Activated naive CD4-positive, alpha-beta T cell treated with anti-CD3 and anti-CD28 coated beads, Interleukin-2, amount 10 ng/mL, durations not matched to agents 7 days and 5 days (primary cell): Measurements from ENCODE around the gene IFI6.
A peak's percentile ranks its signal among the peaks of the same experiment; 100 is the strongest.
"Not testable (repeated sequence)": the region's sequence is repeated elsewhere in the genome, so short reads cannot be mapped to it uniquely, and the experiment has no call there.

Source experiments
- CTCF ChIA-PET: fragments of 350-600 bp; sonication (Branson Sonifier 250); formaldehyde crosslinking; loops from one replicate; lab custom pipeline; 2021; ENCODE audit warnings: antibody characterized with exemption; lab: Charles Lee
- DNase-seq: peaks from one replicate; pipeline ENCODE4 v3.0.0-alpha.2; 2020
- H3K27ac Mint-ChIP-seq: one replicate; pipeline ENCODE4 v1.8.0; 2021; ENCODE audit warnings: mild to moderate bottlenecking, moderate library complexity, mixed read lengths
- H3K27me3 Mint-ChIP-seq: one replicate; pipeline ENCODE4 v1.8.0; 2021; ENCODE audit warnings: mild to moderate bottlenecking, mixed read lengths
- H3K36me3 Mint-ChIP-seq: one replicate; pipeline ENCODE4 v1.8.0; 2021; ENCODE audit warnings: mixed read lengths
- H3K4me1 Mint-ChIP-seq: one replicate; pipeline ENCODE4 v1.8.0; 2021; ENCODE audit warnings: mixed read lengths
- H3K4me3 Mint-ChIP-seq: one replicate; pipeline ENCODE4 v1.8.0; 2021; ENCODE audit warnings: mild to moderate bottlenecking, moderate library complexity, mixed read lengths
- H3K9me3 Mint-ChIP-seq: one replicate; pipeline ENCODE4 v1.8.0; 2021; ENCODE audit warnings: mixed read lengths

IFI6 gene

DNA sequence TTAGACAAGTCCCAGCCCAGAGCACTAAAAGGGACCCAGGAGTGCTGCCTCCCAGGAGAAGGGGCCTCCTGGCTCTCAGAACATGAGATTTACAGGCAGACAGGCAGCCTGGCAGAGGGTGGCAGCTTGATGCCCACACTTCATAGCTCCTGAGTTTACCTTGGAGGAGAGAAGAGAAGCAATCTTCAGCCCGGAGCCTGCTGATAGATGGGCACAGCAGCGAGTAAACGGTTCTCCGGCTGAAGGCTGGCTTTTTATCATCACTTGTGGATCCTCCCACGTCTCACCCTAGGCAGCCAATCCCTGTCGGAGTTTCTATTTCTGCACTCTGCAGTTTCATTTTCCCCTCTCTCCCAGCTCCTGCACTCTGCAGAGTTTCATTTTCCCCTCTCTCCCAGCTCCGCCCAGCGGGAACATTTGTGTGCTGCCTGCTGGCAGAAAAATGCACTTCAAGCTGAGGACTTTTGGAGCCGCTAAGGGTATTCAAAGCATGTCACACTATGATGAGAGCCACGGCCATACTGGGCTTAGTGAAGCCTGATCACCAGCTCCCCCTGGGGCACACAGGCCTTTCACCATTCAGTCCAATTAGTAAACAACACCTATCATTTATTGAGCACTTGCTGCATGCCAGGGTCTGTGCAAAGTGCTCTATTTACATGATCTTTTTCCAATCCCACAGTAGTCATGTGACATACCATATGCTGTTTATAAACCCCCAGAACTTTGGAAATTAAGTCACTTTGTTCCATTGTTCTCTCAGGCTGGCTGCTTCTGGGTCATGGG lies at the start of gene IFI6:
IFI6 (minus strand) TSS at position 229 of the 786 bp plus-strand sequence. CDS start 2,878 bp downstream, outside the sequence.
- CTCF ChIA-PET = interaction anchor here (0.7 to 4.1 kb wide), 10 partner anchors 8 to 214 kb away, joined by 3 to 41 read pairs (median 4); no protein-coding TSS in a partner anchor

GRCh38 chr1:27719286-27720251 lies 47.6 kb upstream of the IFI6 start:
- Mint-ChIP-seq H3K4me1 (peaks cover 2% of the 10 kb centered on the region), H3K27ac (no peak overlapping the region), H3K36me3 (peaks cover 2% of the 10 kb centered on the region), H3K9me3 (peaks cover 10% of the 10 kb centered on the region), H3K27me3 (peaks cover 47% of the 10 kb centered on the region), H3K4me3 (no peak overlapping the region)
- DNase-seq = no peak
- CTCF ChIA-PET = interaction anchor here (1.1 to 2.2 kb wide), 5 partner anchors 8 to 57 kb away, joined by 3 to 11 read pairs (median 5); partner anchors contain the start of gene IFI6

More for the DNA sequence above, at the start of gene IFI6:
- Mint-ChIP-seq H3K27me3 (no peaks in the 10 kb centered on the region), H3K4me3 (peak within 1 kb of the TSS; percentile 88), H3K9me3 (no peaks in the 10 kb centered on the region), H3K27ac (peak within 1 kb of the TSS; percentile 95), H3K4me1 (peaks cover 43% of the 10 kb centered on the region), H3K36me3 (peaks cover 4% of the 10 kb centered on the region)
- DNase-seq = peak; percentile 91

GRCh38 chr1:27716262-27716895 lies 44.4 kb upstream of the IFI6 start:
- CTCF ChIA-PET = interaction anchor here (0.7 kb wide), 1 partner anchor 100 kb away, joined by 4 read pairs; no protein-coding TSS in a partner anchor
- no peak overlapping the region for H3K4me3 Mint-ChIP-seq
- H3K36me3 Mint-ChIP-seq = peaks cover 2% of the 10 kb centered on the region
- H3K27ac Mint-ChIP-seq = no peak overlapping the region
- no peak for DNase-seq
- no peaks in the 10 kb centered on the region for H3K4me1 Mint-ChIP-seq
- peaks cover 10% of the 10 kb centered on the region for H3K9me3 Mint-ChIP-seq
- peaks cover 47% of the 10 kb centered on the region for H3K27me3 Mint-ChIP-seq

DNA sequence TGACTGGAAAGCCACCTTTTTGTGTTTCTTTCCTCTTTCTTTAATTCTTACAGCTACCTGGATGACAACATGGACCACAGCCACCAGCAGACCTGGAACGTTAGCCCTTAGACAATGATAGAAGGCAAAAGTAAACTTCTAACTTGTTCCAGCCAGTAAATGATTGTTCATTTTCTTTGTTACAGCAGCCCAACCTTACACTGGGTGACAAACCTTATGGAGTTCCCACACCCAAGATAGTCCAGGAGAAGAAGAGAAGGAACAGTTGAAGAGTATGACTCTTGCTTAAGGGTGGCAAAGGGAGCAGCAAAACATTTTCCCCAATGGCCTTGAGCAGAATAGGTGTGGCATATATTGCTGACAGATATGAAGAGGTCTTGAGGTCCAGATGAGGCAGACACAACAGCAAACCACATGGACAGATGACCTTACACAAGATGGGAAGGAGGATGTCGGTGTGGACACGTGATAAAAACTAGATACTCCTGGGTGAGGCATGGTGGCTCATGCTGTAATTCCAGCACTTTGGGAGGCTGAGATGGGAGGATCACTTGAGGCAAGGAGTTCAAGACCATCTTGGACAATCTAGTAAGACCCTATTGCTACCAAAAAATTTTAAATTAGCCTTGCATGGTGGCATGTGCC lies 42.0 kb upstream of the IFI6 start:
- H3K4me3 Mint-ChIP-seq = no peak overlapping the region
- no peak overlapping the region for H3K27ac Mint-ChIP-seq
- H3K4me1 Mint-ChIP-seq = no peaks in the 10 kb centered on the region
- peaks cover 2% of the 10 kb centered on the region for H3K36me3 Mint-ChIP-seq
- peaks cover 10% of the 10 kb centered on the region for H3K9me3 Mint-ChIP-seq
- DNase-seq = no peak
- CTCF ChIA-PET = no interaction called here
- H3K27me3 Mint-ChIP-seq = peaks cover 25% of the 10 kb centered on the region

- Mint-ChIP-seq H3K4me3 (no peak overlapping the region), H3K27ac (no peak overlapping the region), H3K4me1 (no peaks in the 10 kb centered on the region), H3K27me3 (peaks cover 23% of the 10 kb centered on the region), H3K9me3 (peaks cover 10% of the 10 kb centered on the region), H3K36me3 (peaks cover 2% of the 10 kb centered on the region)
- no peak for DNase-seq
- CTCF ChIA-PET = no interaction called here
Measured at GRCh38 chr1:27713139-27713725, 41.2 kb upstream of the IFI6 start.

DNA sequence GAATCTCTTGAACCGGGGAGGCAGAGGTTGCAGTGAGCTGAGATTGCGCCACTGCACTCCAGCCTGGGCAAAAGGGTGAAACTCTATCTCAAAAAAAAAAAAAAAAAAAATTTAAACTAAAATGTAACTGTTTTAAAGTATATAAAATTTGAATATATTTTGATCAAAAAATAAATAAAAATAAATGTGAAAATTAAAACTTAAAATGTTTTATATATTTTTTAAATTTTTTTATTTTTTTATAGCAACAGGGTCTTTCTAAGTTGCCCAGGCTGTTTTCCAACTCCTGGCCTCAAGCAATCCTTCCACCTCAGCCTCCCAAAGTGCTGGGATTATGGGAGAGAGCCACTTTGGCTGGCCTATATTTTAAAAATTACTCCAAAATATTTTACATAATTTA lies 38.6 kb upstream of the IFI6 start:
- DNase-seq = no peak
- CTCF ChIA-PET = interaction anchor here (1.8 kb wide), 1 partner anchor 10 kb away, joined by 6 read pairs; no protein-coding TSS in a partner anchor
- no peaks in the 10 kb centered on the region for H3K36me3 Mint-ChIP-seq
- H3K27ac Mint-ChIP-seq = no peak overlapping the region
- H3K4me3 Mint-ChIP-seq = no peak overlapping the region
- H3K27me3 Mint-ChIP-seq = peaks cover 22% of the 10 kb centered on the region
- H3K4me1 Mint-ChIP-seq = no peaks in the 10 kb centered on the region
- no peaks in the 10 kb centered on the region for H3K9me3 Mint-ChIP-seq

DNA sequence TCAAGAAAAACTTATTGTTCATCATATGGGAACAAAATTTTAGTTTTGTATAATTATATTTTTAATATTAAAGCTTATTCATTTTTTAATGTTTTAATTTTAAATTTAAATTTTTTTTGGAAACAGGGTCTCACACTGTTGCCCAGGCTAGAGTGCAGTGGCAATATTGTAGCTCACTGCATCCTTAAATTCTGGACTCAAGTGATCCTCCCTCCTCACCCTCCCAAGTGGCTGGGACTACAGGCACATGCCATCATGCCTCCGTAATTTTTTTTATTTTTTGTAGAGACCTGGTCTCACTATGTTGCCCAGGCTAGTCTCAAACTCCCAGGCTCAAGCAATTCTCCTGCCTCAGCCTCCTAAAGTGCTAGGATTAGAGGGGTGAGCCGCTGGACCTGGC lies 33.6 kb upstream of the IFI6 start:
- H3K27ac Mint-ChIP-seq = no peak overlapping the region

DNA sequence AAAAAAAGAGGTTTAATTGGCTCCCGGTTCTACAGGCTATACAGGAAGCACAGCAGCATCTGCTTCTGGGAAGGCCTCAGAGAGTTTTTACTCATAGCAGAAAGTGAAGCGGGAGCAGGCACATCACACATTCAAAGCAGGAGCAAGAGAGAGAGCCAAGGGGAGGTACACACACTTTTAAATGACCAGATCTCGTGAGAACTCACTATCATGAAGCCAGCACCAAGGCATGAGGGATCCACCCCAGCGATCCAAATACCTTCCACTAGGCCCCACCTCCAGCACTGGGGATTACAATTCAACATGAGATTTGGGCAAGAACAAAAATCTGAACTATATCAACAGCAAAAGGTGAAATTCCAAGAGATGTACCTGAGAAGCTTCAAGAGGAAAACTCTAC lies 33.0 kb upstream of the IFI6 start:
- CTCF ChIA-PET = no interaction called here
- DNase-seq = no peak
- Mint-ChIP-seq H3K9me3 (peaks cover 17% of the 10 kb centered on the region), H3K27me3 (peaks cover 36% of the 10 kb centered on the region), H3K4me3 (no peak overlapping the region), H3K4me1 (no peaks in the 10 kb centered on the region), H3K36me3 (peaks cover 3% of the 10 kb centered on the region), H3K27ac (no peak overlapping the region)

More for the DNA sequence above, 33.6 kb upstream of the IFI6 start:
- H3K9me3 Mint-ChIP-seq = peaks cover 17% of the 10 kb centered on the region
- H3K27me3 Mint-ChIP-seq = peaks cover 34% of the 10 kb centered on the region
- H3K4me1 Mint-ChIP-seq = no peaks in the 10 kb centered on the region
- CTCF ChIA-PET = no interaction called here
- no peak for DNase-seq
- H3K36me3 Mint-ChIP-seq = peaks cover 3% of the 10 kb centered on the region
- H3K4me3 Mint-ChIP-seq = no peak overlapping the region

DNA sequence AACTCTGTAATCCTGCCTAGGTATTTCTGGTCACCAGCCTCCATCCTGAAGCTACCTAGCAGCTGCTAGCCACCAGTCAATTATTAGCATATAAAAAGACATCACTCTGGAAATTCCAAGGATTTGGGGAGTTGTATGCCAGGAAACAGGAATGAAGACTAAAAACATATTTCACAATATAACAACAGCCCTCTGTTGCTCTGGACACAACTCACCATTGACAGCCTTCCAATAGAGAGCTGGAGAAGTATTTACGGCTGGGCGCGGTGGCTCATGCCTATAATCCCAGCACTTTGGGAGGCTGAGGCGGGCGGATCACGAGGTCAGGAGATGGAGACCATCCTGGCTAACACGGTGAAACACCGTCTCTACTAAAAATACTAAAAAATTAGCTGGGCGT lies 24.8 kb upstream of the IFI6 start:
- H3K36me3 Mint-ChIP-seq, H3K9me3 Mint-ChIP-seq, H3K27ac Mint-ChIP-seq, DNase-seq, H3K4me1 Mint-ChIP-seq, H3K4me3 Mint-ChIP-seq: not testable (repeated sequence)
- peaks cover 26% of the 10 kb centered on the region for H3K27me3 Mint-ChIP-seq
- CTCF ChIA-PET = interaction anchor here (1.0 to 1.6 kb wide), 2 partner anchors 22 to 88 kb away, joined by 3 read pairs; no protein-coding TSS in a partner anchor

GRCh38 chr1:27690183-27690582 lies 18.2 kb upstream of the IFI6 start:
- Mint-ChIP-seq H3K4me3 (no peak overlapping the region), H3K9me3 (peaks cover 2% of the 10 kb centered on the region), H3K27me3 (peaks cover 19% of the 10 kb centered on the region), H3K36me3 (no peaks in the 10 kb centered on the region), H3K4me1 (peaks cover 10% of the 10 kb centered on the region), H3K27ac (no peak overlapping the region)
- CTCF ChIA-PET = no interaction called here
- no peak for DNase-seq

DNA sequence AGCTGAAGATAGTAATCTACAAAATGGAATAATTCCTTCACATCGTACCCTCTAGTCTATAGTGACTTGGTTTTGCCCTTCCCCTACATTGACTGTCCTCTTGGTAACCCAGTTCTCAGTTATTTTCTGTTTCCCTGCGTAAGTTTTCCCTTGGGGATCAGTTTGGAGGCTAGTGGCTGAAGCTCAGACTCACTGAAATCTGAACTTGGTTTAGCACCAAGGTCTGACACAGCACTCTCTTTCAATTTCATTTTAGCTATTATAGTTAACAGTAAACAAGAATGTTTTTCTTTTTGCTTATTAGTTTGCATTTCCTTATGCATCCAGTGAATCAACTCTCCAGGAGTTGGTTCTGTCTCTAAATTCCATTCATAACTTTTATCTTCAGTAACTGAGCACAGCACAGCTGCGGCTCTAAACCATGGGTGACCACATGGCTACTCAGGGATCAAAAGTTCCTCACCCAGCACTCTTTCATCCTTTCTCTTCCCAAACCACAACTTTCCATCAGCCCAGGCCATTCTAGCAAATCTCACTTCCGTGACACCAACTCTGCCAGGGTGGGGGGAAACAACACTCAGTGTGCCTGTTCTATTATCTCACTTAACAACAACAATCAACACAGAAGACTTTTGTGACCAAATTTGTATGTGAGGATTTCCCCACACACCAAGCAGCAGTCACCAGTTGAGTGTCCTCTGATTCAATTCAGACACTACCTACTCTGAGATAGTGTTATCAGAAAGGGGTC lies 17.6 kb upstream of the IFI6 start:
- peaks cover 10% of the 10 kb centered on the region for H3K4me1 Mint-ChIP-seq
- DNase-seq = no peak
- peaks cover 23% of the 10 kb centered on the region for H3K27me3 Mint-ChIP-seq
- CTCF ChIA-PET = no interaction called here
- no peak overlapping the region for H3K4me3 Mint-ChIP-seq
- no peak overlapping the region for H3K27ac Mint-ChIP-seq
- no peaks in the 10 kb centered on the region for H3K36me3 Mint-ChIP-seq
- peaks cover 2% of the 10 kb centered on the region for H3K9me3 Mint-ChIP-seq

DNA sequence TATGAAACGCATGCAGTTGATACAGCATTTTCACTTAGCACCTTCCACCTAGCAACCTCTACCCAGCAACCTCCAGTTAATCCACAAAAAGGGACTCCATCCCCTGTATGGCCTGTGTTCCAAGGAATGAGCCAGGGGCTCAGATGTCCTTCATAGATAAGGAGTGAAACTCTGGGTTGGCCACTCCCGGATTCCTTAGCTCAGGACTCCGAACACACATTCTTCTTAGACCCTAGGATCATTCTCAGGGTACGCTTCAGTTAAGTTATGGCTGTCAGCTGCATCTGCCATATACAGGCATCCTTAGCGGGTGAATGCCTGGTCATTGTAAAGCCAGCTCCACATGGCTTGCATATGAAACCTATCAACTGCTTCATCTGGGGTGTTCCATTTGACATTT lies 15.9 kb upstream of the IFI6 start:
- Mint-ChIP-seq H3K36me3 (no peaks in the 10 kb centered on the region), H3K4me1 (peaks cover 10% of the 10 kb centered on the region), H3K9me3 (peaks cover 3% of the 10 kb centered on the region), H3K27me3 (peaks cover 24% of the 10 kb centered on the region), H3K27ac (no peak overlapping the region), H3K4me3 (no peak overlapping the region)
- DNase-seq = no peak
- CTCF ChIA-PET = no interaction called here
